HG03280 (cell line): ENCODE data around the gene PLXNA2.

ENCODE experiments used
- ATAC-seq: cut with Tn5 transposase; IDR thresholded peaks from one replicate; pipeline ENCODE4 v1.9.1; 2021; ENCODE audit warnings: mild to moderate bottlenecking, moderate library complexity; ENCODE audit not compliant: unreplicated experiment

PLXNA2 gene

DNA sequence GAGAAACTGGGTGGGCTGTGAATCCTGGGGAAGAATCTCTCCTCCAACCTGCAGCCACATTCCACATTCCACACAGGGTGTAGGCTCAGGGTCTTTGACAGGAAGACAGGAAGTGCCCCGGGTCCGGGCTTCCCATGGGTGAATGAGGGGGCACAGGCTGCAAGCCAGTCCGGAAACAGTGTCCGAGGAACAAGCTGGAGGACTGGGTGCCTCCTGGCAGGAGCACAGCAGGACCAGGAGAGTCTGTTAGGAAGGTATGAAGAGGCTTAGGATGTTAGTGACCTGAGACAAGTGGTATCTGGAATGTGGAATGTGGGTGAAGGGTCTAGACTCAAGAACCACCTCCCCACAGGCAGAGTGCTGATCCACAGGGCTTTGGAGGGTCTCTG lies 212.3 kb downstream of the PLXNA2 start:
- no peak for ATAC-seq

DNA sequence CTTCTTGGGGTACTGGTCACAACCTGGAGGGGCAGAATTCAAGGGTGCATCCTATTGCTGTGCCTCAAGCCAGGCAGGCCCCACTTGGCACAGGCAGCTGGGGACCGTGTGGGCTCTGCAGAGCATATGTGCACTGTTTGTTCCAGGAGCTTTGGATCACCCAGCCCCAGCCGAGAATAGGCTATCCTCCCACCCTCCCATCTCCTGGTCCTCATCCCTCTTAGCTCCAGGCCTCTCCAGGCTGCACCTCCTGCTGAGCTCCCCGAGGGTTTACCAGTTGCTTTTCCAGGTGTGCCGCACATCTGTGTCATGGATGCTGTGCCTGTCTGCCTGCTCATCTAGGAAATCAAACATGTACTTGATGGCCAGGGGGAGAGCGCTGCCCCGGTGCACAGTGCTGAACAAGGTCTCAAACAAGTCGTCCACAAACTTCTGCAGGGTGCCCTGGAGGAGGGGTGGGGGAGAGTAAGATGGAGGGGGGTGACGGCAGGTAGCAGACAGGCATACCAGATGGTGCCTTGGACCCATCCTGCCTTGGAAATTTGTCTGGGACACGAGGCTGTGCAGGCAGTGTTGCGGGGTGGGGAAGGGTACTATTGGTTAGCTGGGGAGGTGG lies 212.8 kb downstream of the PLXNA2 start:
- no peak for ATAC-seq

DNA sequence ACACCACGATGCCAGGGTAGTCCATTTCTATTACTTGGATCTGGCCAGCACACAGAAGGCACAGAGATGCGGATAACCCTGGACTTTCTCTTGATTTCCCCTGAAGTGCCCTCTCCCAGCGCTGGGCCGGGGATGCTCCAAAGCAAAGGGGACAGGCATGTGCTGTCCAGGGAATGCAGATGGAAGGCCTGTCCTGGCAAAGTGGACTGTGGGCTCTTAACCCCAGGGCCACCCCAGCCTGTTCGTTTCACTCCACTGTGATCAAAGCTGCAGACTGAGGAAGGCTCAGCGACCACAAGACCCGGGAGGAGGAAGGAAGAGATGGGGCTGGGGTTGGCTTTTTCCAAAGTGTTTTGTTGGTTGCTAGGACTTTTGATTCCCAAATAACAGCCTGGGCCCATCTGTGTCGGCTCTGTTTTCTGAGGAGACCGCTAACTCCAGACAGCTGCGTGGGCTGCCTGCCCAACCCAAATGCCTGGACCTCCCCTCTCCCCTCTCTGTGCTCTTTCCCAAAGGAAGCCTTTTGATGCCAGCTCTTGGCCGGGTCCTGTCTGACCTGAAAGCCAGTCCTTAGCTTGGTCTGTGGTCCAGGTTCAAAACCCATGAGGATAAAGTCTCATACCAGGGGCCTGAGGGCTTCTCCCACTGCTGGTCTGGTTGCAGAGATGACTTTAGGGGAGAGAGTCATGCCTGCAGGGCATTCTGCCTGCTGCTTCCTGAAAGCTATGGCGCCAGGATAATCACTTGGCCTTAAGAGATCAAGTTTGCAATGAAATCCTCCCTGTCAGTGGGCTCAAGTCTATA lies 213.7 kb downstream of the PLXNA2 start:
- ATAC-seq: no peak

GRCh38 chr1:208029381-208030287 lies 214.6 kb downstream of the PLXNA2 start:
- no peak for ATAC-seq

GRCh38 chr1:208028526-208028925 lies 215.7 kb downstream of the PLXNA2 start:
- no peak for ATAC-seq

DNA sequence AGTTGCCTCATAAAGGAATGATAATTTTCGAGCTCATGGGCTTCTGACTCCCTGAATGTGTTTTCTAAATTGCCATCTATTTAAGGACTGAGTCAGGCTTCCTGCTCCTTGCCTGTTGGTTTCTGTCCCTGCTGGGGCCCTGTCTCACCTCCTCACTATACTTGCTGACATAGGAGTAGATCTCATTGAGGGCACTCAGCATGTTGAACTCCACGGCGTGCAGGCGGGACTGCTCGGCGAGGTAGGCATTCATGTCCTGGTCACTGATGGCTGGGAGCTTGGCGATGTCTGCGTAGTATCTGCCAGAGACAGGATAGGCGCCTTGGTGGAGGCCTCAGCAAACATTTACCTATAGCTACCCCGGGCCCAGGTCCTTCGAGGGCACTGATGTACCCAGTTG lies 216.3 kb downstream of the PLXNA2 start:
- ATAC-seq: no peak

- no peak for ATAC-seq
These were observed 217.2 kb downstream of the PLXNA2 start for GRCh38 chr1:208026880-208027438.

DNA sequence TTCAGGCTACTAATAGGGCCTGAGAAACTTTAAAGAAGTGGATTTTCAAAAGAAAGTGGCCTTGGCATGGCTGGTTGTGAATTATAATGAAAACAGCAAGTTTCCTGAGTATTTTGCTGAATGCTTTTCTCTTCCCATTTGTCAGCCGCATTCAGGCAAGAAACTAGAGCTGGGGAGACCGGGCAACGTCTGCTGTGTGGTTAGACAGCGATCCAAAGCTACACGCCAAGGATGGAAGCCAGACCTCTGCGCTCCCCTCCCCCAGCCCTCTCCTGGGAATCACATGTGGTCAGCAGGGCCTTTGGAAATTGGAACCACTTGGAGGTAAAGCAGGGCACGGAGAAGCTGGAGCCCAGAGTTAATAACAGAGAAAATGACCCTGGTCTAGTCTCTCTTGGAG lies 219.2 kb downstream of the PLXNA2 start:
- no peak for ATAC-seq

DNA sequence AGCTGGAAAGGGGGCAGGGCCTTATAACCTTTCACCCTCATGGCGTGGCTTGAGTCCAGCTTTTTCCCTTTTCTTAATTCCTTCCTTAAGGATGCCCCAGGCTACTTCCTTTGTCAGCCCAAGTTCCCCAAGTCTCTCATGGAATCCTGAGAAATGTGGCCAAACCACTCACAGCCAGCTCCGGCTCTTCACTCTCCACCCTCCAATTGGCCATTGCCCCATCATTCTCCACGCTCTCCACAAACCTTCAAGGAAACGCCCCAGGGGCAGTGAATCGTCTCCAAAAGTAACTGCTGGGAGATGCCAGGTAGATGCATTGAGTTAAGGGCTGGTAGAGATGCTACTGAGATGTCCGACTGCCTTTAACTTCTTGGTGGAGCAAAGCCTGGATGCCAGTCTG lies 219.8 kb downstream of the PLXNA2 start:
- ATAC-seq: no peak

- ATAC-seq: no peak
These were observed 224.9 kb downstream of the PLXNA2 start for GRCh38 chr1:208019257-208019656.

- ATAC-seq: no peak
These were observed 228.9 kb downstream of the PLXNA2 start for GRCh38 chr1:208015255-208015654.

DNA sequence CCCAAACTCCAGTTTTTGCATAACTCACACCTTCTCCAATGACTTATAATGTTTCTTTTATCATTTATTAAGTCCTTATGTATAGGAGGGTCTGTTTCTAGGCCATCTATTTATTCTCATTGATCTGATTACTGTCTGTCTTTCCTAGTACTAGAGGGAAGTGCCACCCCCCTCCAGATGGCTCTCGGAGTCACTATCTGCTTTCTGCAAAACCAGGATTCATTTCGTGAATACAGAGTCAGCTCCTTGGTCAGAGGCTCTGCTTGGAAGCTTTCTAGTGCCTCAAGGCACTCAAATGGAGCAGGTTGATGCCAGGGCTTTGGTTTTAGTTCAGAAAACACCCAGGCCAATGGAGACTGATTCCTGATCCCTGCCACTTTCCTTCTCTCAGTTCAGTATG lies 231.0 kb downstream of the PLXNA2 start:
- ATAC-seq: no peak

DNA sequence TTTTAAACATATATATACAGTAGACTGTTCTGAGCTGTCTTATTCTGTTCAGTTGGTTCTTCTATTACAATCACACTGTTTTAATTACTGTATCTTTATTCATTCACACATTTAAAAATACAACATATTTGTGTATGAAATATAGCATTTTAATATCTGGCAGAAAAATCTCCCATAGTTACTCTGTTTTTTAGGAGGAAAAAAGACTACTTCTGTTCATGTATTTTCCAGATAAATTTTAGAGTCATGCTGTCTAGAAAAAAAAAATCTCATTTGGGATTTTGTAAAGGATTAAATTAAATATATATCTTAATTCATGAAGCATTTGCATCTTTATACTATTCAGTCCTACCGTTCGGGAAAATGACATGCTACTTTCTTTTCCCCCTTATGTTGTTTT lies 231.5 kb downstream of the PLXNA2 start:
- no peak for ATAC-seq

DNA sequence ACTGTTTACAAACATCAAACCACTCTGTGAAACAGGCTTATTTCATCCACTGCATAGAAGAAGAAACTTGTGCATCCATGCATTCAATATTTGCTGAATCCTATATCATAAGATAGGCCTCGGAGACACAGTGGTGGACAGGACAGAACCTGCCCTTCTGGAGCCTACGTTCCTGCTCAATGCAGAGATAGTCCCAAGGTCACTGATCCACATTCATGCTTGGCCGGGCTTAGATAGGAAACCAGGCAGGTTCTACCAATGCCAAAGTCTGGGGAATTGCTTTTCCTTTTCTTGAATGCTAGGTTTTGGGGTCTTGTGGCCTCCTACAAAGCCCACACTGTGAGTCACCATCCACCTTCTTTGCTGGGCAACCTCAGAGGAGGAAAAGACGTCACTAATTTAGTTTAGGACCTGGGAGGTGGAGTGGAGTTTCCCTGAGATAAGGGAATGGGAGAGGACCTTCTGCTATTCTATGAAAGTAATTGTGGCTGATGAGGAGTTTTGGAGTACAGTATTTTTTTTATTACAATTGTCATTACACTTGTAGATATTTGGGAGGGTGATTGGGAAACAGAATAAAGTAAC lies 233.6 kb downstream of the PLXNA2 start:
- no peak for ATAC-seq

GRCh38 chr1:208009706-208010444 lies 234.3 kb downstream of the PLXNA2 start:
- no peak for ATAC-seq

DNA sequence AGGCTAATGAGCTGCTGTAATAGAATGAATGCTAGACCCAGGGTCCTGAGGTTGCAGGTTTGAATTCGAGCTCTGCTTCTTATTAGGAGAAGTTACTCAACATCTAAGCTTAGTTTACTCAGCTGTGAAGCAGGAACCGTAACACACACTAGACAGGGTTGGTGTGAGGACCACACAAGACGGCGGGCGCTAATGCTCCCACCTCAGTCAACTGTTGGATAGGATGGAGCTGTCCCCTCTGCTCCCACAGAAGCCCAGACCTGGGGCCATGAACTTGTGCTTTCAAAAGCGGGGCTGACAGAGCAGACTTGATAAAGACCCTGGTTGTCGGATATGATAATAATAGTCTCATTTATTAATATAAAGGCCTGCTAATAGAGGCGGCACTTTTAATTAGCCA lies 234.9 kb downstream of the PLXNA2 start:
- no peak for ATAC-seq

- ATAC-seq: no peak
These were observed 235.7 kb downstream of the PLXNA2 start for GRCh38 chr1:208008534-208008933.

- no peak for ATAC-seq
These were observed 236.2 kb downstream of the PLXNA2 start for GRCh38 chr1:208007938-208008342.

GRCh38 chr1:208007319-208007937 lies 236.8 kb downstream of the PLXNA2 start:
- no peak for ATAC-seq
